PC-3 (cell line): ENCODE measurements around the gene TCERG1L.

Experiments used
- EZH2phosphoT487 ChIP-seq: fragments of 300-600 bp; sonication (generic); IDR thresholded peaks from 2 replicates; pipeline ENCODE4 v1.6.1; 2018; ENCODE audit warnings: mild to moderate bottlenecking, antibody characterized with exemption, low read length, borderline replicate concordance
- TF ChIP-seq, protein P1 (sequence below): fragments of 300-600 bp; sonication (generic); conservative IDR thresholded peaks from 2 replicates; pipeline ENCODE4 v1.5.1; 2017; ENCODE audit warnings: antibody characterized with exemption, low read depth, mild to moderate bottlenecking, low read length

DNA sequence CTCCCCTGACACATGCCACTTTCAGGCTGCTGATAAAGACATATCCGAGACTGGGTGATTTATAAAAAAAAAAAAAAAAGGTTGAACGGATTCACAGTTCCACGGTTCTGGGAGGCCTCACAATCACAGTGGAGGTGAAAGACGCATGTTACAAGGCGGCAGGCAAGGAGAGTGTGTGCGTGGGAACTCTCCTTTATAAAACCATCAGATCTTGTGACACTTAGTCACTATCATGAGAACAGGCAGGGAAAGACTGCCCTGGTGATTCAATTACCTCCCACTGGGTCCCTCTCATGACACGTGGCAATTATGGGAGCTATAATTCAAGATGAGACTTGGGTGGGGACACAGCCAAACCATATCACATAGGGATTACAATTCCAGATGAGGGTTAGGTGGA is 181.5 kb downstream of the TCERG1L start:
- no peak for TF ChIP-seq EZH2phosphoT487
- TF ChIP-seq, protein P1, sequence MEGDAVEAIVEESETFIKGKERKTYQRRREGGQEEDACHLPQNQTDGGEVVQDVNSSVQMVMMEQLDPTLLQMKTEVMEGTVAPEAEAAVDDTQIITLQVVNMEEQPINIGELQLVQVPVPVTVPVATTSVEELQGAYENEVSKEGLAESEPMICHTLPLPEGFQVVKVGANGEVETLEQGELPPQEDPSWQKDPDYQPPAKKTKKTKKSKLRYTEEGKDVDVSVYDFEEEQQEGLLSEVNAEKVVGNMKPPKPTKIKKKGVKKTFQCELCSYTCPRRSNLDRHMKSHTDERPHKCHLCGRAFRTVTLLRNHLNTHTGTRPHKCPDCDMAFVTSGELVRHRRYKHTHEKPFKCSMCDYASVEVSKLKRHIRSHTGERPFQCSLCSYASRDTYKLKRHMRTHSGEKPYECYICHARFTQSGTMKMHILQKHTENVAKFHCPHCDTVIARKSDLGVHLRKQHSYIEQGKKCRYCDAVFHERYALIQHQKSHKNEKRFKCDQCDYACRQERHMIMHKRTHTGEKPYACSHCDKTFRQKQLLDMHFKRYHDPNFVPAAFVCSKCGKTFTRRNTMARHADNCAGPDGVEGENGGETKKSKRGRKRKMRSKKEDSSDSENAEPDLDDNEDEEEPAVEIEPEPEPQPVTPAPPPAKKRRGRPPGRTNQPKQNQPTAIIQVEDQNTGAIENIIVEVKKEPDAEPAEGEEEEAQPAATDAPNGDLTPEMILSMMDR = no peak
